GM19043 (cell line): Measurements from ENCODE around the gene LRRC7.
"Not testable (repeated sequence)": the region's sequence is repeated elsewhere in the genome, so short reads cannot be mapped to it uniquely, and the experiment has no call there.

Experiments used
- ATAC-seq: cut with Tn5 transposase; IDR thresholded peaks from one replicate; pipeline ENCODE4 v1.9.1; 2021; ENCODE audit warnings: low read depth; ENCODE audit not compliant: unreplicated experiment

LRRC7 gene

DNA sequence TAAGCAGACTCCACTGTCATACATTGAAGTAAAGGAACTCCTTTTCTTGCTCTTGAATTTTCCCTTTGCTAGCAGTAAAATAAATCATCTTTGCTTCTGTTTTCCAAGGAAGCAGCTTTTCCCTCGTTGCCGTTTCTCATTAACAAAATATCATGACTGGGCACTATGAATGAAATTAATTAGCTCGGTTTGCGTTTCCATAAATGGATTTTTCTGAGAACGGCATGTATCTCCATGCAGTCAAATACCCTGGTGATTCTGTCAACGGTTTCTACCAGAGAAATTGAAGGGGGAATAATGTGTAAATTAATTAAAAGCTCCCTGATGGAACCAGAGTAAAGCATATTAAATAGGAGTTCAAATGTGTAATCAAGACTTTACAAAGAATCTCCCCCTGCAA is 372.5 kb downstream of the LRRC7 start:
- ATAC-seq = no peak

DNA sequence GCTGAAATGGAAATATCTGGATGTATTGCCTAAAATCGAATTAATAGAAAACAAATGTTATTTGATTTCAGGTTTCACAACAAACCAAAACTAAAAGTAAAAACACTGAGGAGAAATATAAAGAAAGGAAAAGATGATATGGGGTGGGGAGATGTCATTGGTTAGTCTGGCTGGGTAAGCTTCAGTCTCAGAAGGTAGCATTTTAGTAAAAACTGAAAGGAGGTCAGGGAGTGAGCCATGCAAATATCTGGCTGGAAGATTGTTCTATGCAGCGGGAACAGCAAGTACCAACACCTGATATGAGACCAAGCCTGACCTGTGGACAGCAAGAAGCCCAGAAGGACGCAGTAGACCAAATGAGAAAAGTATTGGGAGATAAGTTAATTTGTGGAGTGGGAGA is 373.1 kb downstream of the LRRC7 start:
- ATAC-seq = no peak

DNA sequence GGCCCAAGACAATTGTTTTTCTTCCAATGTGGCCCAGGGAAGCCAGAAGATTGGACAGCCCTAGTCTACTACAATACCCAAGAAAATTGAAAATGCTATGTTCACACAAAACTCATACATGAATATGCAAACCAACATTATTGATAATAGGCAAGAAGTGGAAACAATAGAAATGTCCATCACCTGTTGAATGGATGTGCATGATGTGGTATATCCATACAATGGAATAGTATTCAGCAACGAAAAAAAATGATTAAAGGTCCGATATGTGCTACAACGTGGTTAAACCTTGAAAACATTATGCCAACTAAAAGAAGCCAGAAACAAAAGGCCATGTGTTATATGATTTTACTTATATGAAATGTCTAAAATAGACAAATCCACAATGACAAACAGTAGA is 375.3 kb downstream of the LRRC7 start:
- no peak for ATAC-seq

GRCh38 chr1:69946935-69947334 is 379.2 kb downstream of the LRRC7 start:
- no peak for ATAC-seq

DNA sequence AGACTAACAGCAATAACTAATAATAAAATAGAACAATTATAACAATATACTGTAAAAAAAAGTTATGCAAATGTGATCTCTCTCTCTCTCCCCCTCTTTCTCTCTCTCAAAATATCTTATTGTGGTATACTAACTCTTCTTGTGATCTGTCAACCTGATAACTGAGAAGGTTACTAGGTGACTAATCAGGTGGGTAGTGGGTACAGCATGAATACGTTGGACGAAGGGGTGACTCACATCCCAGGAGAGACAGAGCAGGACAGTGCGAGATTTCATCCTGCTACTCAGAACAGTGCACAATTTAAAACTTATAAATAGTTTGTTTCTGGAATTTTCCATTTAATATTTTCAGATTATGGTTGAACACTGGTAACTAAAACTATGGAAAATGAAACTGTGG is 380.1 kb downstream of the LRRC7 start:
- ATAC-seq = no peak

GRCh38 chr1:69952676-69953075 is 385.0 kb downstream of the LRRC7 start:
- ATAC-seq = no peak

- ATAC-seq = not testable (repeated sequence)
Measured at GRCh38 chr1:69962452-69962851, 394.7 kb downstream of the LRRC7 start.

GRCh38 chr1:69967245-69967766 is 399.6 kb downstream of the LRRC7 start:
- ATAC-seq = no peak

DNA sequence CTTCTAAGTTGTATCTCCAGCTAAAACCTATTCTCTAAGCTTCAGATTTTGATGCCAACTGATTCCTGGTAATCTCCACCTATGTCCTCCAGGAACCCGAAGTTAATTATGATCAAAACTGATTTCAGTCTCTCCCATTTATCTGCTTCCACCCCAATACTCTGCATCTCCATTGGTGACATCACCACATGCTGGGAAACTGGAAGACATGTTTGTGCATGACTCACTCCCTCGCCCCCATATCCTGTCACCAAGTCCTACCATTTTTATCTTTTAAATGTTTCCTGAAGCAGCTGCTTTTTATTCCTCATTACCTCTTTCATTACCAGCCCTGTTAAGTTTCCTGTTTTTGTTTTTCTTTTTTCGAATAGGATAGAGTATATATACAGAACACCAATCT is 409.2 kb downstream of the LRRC7 start:
- ATAC-seq = no peak

DNA sequence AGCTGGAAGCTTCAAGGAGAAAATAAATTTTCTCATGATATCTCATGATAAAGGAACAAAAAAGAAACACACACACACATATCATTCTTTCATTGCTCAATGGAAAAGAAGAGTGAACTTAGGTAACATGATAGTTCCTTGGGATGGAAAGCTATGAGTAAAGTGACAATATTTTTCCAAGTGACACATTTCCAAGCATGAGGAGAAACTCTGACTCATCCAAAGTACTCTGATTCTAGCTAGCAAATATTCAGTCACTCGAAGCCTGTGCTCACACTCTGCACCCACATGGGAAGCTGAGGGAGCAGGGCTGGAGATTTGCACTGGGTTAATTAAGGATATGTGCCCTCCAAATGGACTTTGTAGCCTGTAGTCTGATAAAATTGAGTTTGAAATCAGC is 415.3 kb downstream of the LRRC7 start:
- no peak for ATAC-seq

GRCh38 chr1:69985376-69985775 is 417.7 kb downstream of the LRRC7 start:
- no peak for ATAC-seq

DNA sequence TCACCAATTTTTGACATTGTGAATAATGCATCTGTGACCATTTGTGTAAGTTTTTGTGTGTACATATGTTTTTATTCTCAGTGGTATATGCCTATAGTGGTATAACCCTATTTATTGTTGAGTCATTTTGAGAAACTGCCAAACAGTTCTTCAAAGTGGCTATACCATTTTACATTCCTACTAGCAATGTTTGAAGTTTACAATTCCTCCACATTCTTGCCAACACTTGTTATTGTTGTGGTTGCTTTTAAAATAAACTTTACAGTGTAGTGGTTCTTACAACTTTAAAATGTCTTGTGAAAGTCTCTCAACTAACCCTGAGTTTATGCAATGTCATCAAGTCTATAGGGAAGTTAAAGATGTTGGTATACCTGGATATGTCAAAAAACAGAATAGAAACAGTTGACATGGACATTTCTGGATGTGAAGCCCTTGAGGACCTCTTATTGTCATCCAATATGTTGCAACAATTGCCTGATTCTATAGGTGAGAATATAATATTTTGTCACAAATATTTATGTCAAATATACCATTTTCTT is 418.2 kb downstream of the LRRC7 start:
- no peak for ATAC-seq

- no peak for ATAC-seq
Measured at GRCh38 chr1:69987881-69988280, 420.2 kb downstream of the LRRC7 start.

- ATAC-seq = no peak
Measured at GRCh38 chr1:69991644-69992043, 423.9 kb downstream of the LRRC7 start.

GRCh38 chr1:69992594-69992993 is 424.9 kb downstream of the LRRC7 start:
- ATAC-seq = no peak

- no peak for ATAC-seq
Measured at GRCh38 chr1:69993810-69994209, 426.1 kb downstream of the LRRC7 start.

- ATAC-seq = no peak
Measured at GRCh38 chr1:69994241-69994640, 426.5 kb downstream of the LRRC7 start.

- ATAC-seq = no peak
Measured at GRCh38 chr1:69998847-69999246, 431.1 kb downstream of the LRRC7 start.

DNA sequence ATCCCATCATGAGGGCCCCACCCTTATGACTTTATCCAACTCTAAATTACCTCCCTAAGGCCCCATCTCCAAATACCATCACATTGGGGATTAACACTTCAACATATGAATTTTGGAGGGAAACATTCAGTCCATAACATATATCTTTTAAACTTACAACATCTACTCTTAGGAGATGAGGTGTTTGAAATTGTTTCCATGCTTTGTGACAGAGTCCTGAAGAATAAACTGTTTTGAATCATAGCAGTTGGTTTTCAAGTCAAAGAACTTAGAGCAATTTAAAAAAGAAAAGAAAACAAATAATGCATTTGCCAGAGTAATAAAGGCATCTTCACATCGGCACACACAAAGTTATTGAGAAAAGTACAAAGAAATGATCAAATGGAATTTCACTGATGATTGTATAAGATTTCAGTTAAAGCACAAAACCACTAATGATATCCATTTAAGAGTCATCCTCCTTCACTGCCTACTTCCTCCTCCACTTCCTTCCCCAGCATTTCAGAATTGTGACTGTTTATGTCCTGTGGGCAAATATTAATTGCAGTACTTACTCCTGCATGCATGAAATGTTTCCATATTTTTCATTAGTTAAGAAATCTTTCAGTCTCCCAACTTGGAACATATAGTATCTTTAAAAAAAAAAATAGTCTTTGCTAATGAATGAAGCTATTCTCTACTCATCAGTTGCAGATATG is 435.6 kb downstream of the LRRC7 start:
- ATAC-seq = no peak

DNA sequence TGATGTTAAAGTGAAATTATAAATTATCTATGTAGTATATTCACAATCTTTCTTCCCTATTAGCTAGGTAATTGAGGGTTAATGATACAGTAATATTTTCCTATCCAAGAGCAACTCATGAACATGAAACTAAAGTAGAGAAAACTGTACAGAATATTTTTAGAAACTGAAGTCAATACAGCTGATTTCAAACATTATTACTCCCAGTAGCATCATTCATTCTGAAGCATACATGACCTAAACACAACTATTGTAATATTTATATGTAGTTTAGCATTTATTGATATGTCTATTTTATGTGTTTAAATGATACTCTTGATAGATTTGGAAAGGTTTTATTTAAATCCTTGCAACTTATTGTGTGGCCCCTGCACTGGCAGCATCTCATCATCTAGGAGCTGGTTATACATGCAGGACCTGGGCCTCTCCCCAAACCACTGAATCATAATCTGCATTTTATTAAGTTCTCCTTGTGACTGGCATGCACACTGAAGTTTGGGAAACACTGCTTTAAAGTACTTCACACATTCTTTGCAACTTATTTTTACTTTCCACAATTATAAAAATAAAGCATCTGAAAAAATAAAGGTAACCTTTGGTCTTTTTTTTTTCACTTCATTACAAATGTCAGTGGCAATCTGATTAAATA is 437.8 kb downstream of the LRRC7 start:
- no peak for ATAC-seq

GRCh38 chr1:70008660-70009059 is 440.9 kb downstream of the LRRC7 start:
- ATAC-seq = no peak

- ATAC-seq = no peak
Measured at GRCh38 chr1:70017770-70018169, 450.0 kb downstream of the LRRC7 start.
